PC-9 (cell line): ENCODE measurements around the gene MCTP1. TPM values are rescaled to one million over a fixed set of nuclear protein-coding genes. Genes with fewer than 3 reads are reported as not detected.

Source experiments
- BruUV-seq: library from RNA; stranded (reverse); fragments of 400-500 nt; replicated peaks from 2 replicates; lab custom pipeline; 2021; lab: Mats Ljungman, UMichigan
- CTCF ChIA-PET: fragments of 300-600 bp; sonication (Branson Sonifier 250); formaldehyde crosslinking; loops from one replicate; lab custom pipeline; 2022; ENCODE audit warnings: antibody characterized with exemption; lab: Charles Lee
- POLR2A ChIA-PET: fragments of 300-600 bp; sonication (Branson Sonifier 250); formaldehyde crosslinking; loops from one replicate; lab custom pipeline; 2022; ENCODE audit warnings: antibody characterized with exemption; ENCODE audit not compliant: unreplicated experiment; lab: Charles Lee
- DNase-seq, 2 experiments: peaks; one replicate each; pipeline versions ENCODE4 v3.0.0 to v3.0.0-alpha.2; 2015 to 2022; ENCODE audit warnings: mixed read lengths in 1 of 2
- H2AFZ ChIP-seq: fragments of 200-600 bp; sonication (generic); 2 replicates; pipeline ENCODE4 v1.8.1; 2017; ENCODE audit warnings: antibody characterized with exemption
- H3F3A ChIP-seq: fragments of 200-600 bp; sonication (generic); 2 replicates; pipeline ENCODE4 v1.8.1; 2017; ENCODE audit warnings: antibody characterized with exemption, mild to moderate bottlenecking, low read depth; ENCODE audit not compliant: insufficient read depth
- H3K27ac ChIP-seq: fragments of 200-600 bp; sonication (generic); 2 replicates; pipeline ENCODE4 v1.6.1; 2016; ENCODE audit warnings: mixed run types
- H3K27me3 ChIP-seq: fragments of 200-600 bp; sonication (generic); 2 replicates; pipeline ENCODE4 v1.6.1; 2016; ENCODE audit warnings: low read depth, mixed run types; ENCODE audit not compliant: insufficient read depth
- H3K36me3 ChIP-seq: fragments of 200-600 bp; sonication (generic); 2 replicates; pipeline ENCODE4 v1.6.1; 2016; ENCODE audit warnings: low read depth, mixed run types
- H3K4me1 ChIP-seq: fragments of 200-600 bp; sonication (generic); replicated peaks from 2 replicates; pipeline ENCODE4 v1.6.1; 2016; ENCODE audit warnings: mixed run types; ENCODE audit not compliant: insufficient read depth
- H3K4me2 ChIP-seq: fragments of 200-600 bp; sonication (generic); 2 replicates; pipeline ENCODE4 v1.6.1; 2017; ENCODE audit warnings: mixed run types
- H3K4me3 ChIP-seq: fragments of 200-600 bp; sonication (generic); 2 replicates; pipeline ENCODE4 v1.6.1; 2016; ENCODE audit warnings: mixed run types
- H3K79me2 ChIP-seq: fragments of 200-600 bp; sonication (generic); 2 replicates; pipeline ENCODE4 v1.6.1; 2017; ENCODE audit warnings: low read depth, mixed run types
- H3K9me2 ChIP-seq: fragments of 200-600 bp; sonication (generic); 2 replicates; pipeline ENCODE4 v1.8.1; 2017; ENCODE audit warnings: mild to moderate bottlenecking; ENCODE audit not compliant: insufficient read depth
- H3K9me3 ChIP-seq: fragments of 200-600 bp; sonication (generic); 2 replicates; pipeline ENCODE4 v1.8.1; 2016; ENCODE audit warnings: low read depth; ENCODE audit not compliant: insufficient read depth
- H4K20me1 ChIP-seq: fragments of 200-600 bp; sonication (generic); 2 replicates; pipeline ENCODE4 v1.8.1; 2017; ENCODE audit not compliant: insufficient read depth
- CTCF ChIP-seq: fragments of 200-600 bp; sonication (generic); conservative IDR thresholded peaks from 2 replicates; pipeline ENCODE4 v1.6.1; 2017; ENCODE audit warnings: mixed run types, antibody characterized with exemption, mild to moderate bottlenecking, moderate library complexity
- EZH2 ChIP-seq: fragments of 200-600 bp; sonication (generic); IDR thresholded peaks from 2 replicates; pipeline ENCODE4 v1.8.0; 2017; ENCODE audit warnings: antibody characterized with exemption, low read depth
- intact Hi-C: fragments of 100-400 bp; cut with micrococcal nuclease; formaldehyde crosslinking; loops from one replicate; pipeline ENCODE4 v1.10.0; 2022; ENCODE audit not compliant: unreplicated experiment
- total RNA-seq: library from RNA; stranded (reverse); gene quantifications from 2 replicates; pipeline ENCODE4 v1.2.3, GENCODE V29; 2021

MCTP1 gene
- total RNA-seq, 1 experiment from 2014 or later, result 3.9 TPM

GRCh38 chr5:94769996-94770395 is 514.9 kb downstream of the MCTP1 start:
- Histone ChIP-seq H3K79me2 (no peaks in the 10 kb centered on the region), H3K9me3 (no peaks in the 10 kb centered on the region), H3K4me1 (no peaks in the 10 kb centered on the region), H3K36me3 (no peaks in the 10 kb centered on the region), H3K4me2 (no peak overlapping the region), H3K27me3 (no peaks in the 10 kb centered on the region), H3F3A (no peaks in the 10 kb centered on the region), H3K9me2 (no peaks in the 10 kb centered on the region; the same call in 1 of the 2 replicates), H2AFZ (no peak overlapping the region), H4K20me1 (no peaks in the 10 kb centered on the region), H3K27ac (no peak overlapping the region), H3K4me3 (no peak overlapping the region)
- no peak for DNase-seq
- POLR2A ChIA-PET, result no interaction called here
- no peak for TF ChIP-seq CTCF
- BruUV-seq, result no TSS peak
- intact Hi-C loops, result no loop called here
- CTCF ChIA-PET, result no interaction called here

GRCh38 chr5:94761786-94762185 is 523.1 kb downstream of the MCTP1 start:
- DNase-seq, result no peak
- Histone ChIP-seq H3K9me2 (no peaks in the 10 kb centered on the region; the same call in 1 of the 2 replicates), H3F3A (no peaks in the 10 kb centered on the region), H3K4me3 (no peak overlapping the region), H3K79me2 (no peaks in the 10 kb centered on the region), H3K27me3 (no peaks in the 10 kb centered on the region), H3K27ac (no peak overlapping the region), H2AFZ (no peak overlapping the region), H3K9me3 (no peaks in the 10 kb centered on the region; the same call in 1 of the 2 replicates), H3K4me1 (no peaks in the 10 kb centered on the region), H3K4me2 (no peak overlapping the region), H3K36me3 (no peaks in the 10 kb centered on the region), H4K20me1 (no peaks in the 10 kb centered on the region)
- ChIA-PET CTCF (no interaction called here), POLR2A (no interaction called here)
- intact Hi-C loops, result no loop called here
- no TSS peak for BruUV-seq
- TF ChIP-seq CTCF (no peak), EZH2 (no peak)

- CTCF ChIA-PET, result no interaction called here
- intact Hi-C loops, result no loop called here
- no peaks in the 10 kb centered on the region for H4K20me1 ChIP-seq
These were observed 523.8 kb downstream of the MCTP1 start for GRCh38 chr5:94761055-94761454.

More at GRCh38 chr5:94761055-94761454, 523.8 kb downstream of the MCTP1 start:
- Histone ChIP-seq H2AFZ (no peak overlapping the region), H3K79me2 (no peaks in the 10 kb centered on the region), H3K27me3 (no peaks in the 10 kb centered on the region), H3K9me2 (no peaks in the 10 kb centered on the region; the same call in 1 of the 2 replicates), H3K4me1 (no peaks in the 10 kb centered on the region), H3K9me3 (no peaks in the 10 kb centered on the region; the same call in 1 of the 2 replicates), H3F3A (no peaks in the 10 kb centered on the region), H3K36me3 (no peaks in the 10 kb centered on the region), H3K4me2 (no peak overlapping the region), H3K27ac (no peak overlapping the region), H3K4me3 (no peak overlapping the region)
- TF ChIP-seq CTCF (no peak), EZH2 (no peak)
- no peak for DNase-seq
- no TSS peak for BruUV-seq
- POLR2A ChIA-PET, result no interaction called here
